Measurements from ENCODE around the gene CFAP77.
"Not testable (repeated sequence)": the region's sequence is repeated elsewhere in the genome, so short reads cannot be mapped to it uniquely, and the experiment has no call there.

Gene CFAP77

DNA sequence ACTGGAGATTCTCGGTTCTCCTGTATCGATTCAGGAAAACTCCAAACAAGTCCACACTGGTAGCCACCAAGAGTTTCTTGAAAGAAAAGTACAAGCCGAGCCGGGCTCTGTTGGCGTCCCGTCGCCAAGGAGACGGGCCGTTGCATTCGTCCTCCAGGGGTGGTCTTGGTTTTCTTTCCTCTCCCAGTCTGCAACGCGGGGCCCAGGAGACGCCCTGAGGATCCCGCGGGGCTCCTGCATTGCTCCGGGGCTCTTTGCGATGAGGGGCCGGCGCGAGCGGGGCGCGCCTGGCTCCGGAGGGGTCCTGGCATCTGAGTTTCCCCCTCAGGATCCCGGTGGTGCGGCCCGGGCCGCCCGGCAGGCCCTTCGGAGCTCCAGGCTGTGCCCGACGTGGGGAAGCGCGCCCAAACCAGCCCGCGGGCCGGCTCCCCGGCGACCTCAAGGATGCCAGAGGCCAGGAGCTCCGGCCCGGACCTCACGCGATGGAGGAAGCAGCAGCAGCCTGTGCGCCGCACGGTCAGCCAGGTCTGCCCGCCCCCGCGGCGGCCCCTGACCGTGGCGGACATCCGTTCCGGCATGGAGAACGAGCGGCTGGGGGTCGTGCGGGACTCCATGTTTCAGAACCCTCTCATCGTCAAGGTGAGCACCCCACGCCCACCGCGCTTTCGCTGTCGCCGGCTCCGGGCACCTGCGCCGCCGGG, at the start of gene CFAP77:
Gene CFAP77 (plus strand): TSS at position 384 of the 701 bp plus-strand sequence. CDS start 61 bp downstream, at position 445.
- no peak for DNase-seq (ENCODE audit: extremely low read depth in 1 of 2, low read depth in 1 of 2)

- DNase-seq (ENCODE audit: extremely low read depth in 1 of 2, low read depth in 1 of 2) = no peak
Observed at GRCh38 chr9:132364068-132364467, 45.9 kb upstream of the CFAP77 start.

- DNase-seq (ENCODE audit: extremely low read depth in 1 of 2, low read depth in 1 of 2) = no peak
Observed at GRCh38 chr9:132365986-132366385, 44.0 kb upstream of the CFAP77 start.

- DNase-seq (ENCODE audit: extremely low read depth in 1 of 2, low read depth in 1 of 2) = no peak
Observed at GRCh38 chr9:132366481-132366880, 43.5 kb upstream of the CFAP77 start.

DNA sequence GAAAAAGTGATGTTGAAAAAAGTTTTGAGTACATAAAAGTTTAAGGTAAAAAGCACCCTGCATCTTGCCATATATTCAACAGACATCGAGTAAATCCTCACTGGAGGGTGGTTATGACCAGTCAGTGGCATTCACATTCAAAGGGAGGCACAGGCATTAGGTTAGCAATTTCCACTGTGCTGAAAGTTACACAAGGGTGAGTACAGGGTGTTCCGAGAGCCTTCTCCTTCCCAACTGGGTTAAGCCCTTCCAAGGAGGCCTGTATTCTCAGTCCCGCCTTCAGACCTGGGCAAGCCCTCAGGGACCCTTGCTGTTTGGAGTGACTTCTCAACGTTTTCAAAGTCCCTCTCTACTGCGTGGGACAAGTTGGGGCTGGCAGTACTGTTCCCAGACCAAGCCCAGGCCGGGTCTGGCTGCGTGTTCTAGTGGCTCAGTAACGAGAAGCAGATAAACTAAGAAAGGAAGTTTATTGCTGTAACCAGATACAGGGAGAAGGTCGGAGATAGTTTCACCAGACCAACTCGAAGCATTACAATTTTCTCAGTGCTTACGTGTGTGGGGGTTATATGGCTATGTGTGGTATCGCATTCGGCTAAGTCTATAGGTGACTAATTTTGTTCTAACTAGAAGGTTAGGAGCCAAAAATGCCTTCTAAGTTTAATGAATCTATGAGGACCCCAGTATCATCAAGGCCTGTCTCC, 42.2 kb upstream of the CFAP77 start:
- no peak for DNase-seq (ENCODE audit: extremely low read depth in 1 of 2, low read depth in 1 of 2)

GRCh38 chr9:132369421-132369820, 40.6 kb upstream of the CFAP77 start:
- no peak for DNase-seq (ENCODE audit: extremely low read depth in 1 of 2, low read depth in 1 of 2)

GRCh38 chr9:132370592-132370991, 39.4 kb upstream of the CFAP77 start:
- no peak for DNase-seq (ENCODE audit: extremely low read depth in 1 of 2, low read depth in 1 of 2)

DNA sequence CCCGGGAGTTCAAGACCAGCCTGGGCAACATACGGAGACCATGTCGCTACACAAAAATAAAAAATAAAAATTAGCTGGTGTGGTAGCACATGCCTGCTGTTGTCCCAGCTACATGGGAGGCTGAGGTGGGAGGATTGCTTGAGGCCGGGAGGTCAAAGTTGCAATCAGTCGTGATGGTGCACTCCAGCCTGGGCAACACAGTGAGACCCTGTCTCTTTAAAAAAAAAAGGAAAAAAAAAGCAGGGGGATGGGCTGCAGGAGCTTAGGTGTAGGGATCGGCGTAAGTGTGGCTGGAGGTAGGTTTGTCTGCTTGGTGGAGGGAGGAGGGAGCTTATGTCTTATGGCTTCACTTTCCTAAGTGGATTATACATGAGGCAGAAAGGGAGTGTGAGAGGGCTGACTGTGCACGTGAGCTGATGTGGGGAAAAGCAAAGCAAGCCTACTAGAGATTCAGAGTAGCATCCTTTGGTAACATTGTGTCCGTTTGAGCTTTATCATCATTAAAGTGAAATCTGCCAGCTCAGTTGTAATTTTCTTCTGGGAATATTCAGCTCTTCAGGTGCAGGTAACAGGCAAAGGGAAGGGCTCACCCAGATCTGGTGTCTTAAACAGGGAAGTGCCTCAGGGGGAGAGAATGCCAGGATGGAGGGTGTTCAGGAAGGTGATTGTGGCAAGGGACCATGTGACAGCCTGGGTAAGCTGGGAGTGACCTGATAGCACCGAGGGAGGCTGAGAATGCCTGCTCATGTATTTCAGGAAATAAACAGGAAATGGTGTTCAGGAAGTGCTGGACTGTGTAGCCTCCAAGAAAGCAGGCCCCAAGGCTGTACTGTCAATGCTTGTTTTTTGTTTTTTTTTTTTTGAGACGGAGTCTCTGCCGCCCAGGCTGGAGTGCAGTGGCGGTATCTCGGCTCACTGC, 37.6 kb upstream of the CFAP77 start:
- DNase-seq (ENCODE audit: extremely low read depth in 1 of 2, low read depth in 1 of 2) = no peak

GRCh38 chr9:132377769-132378168, 32.2 kb upstream of the CFAP77 start:
- not testable (repeated sequence) for DNase-seq (ENCODE audit: extremely low read depth in 1 of 2, low read depth in 1 of 2)

DNA sequence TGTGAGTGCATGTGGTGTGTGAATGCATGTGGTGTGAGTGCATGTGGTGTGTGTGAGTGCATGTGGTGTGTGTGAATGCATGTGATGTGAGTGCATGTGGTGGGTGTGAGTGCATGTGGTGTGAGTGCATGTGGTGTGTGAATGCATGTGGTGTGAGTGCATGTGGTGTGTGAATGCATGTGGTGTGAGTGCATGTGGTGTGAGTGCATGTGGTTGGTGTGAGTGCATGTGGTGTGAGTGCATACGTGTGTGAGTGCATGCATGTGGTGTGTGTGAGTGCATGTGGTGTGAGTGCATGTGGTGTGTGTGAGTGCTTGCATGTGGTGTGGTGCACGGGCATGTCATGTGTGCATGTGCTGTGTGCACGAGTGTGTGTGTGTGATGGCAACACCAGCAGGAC, 31.6 kb upstream of the CFAP77 start:
- DNase-seq (ENCODE audit: extremely low read depth in 1 of 2, low read depth in 1 of 2) = not testable (repeated sequence)

- DNase-seq (ENCODE audit: extremely low read depth in 1 of 2, low read depth in 1 of 2) = no peak
Observed at GRCh38 chr9:132381966-132382541, 28.0 kb upstream of the CFAP77 start.

DNA sequence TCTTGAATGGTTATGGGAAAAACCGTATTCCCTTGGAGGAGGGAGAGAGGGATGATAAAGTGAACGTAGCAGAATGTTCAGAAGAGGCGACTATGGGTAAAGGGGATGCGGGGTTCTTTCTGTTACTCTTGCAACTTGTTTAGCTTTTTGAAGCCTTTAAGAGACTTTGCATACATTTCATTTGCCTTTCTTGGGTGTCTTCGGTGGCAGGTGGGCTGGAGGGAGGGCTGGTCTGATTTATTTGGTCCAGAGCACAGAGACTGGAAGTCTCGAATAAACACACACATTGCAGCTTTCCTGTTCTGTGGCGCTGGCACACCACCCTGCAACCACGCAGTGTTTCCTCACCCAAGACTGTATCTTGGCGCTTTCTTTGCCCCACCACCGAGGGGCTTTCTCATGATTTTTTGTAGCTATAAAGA, 26.5 kb upstream of the CFAP77 start:
- no peak for DNase-seq (ENCODE audit: extremely low read depth in 1 of 2, low read depth in 1 of 2)

DNA sequence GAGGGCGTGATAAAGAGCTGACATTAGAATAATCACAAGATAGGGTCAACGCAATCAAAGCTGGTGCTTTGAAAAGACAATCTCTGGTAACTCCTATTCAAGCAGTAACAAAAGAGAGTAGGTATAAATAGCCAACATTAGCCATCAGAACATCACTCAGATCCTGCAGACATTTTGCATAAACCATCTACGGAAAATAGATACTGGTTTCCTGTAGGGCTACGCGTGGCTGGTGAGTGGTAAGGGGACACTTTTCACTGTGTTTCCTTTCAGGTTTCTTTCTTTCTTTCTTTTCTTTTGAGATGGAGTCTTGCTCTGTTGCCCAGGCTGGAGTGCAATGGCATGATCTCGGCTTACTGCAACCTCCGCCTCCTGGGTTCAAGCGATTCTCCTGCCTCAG, 25.6 kb upstream of the CFAP77 start:
- DNase-seq (ENCODE audit: extremely low read depth in 1 of 2, low read depth in 1 of 2) = no peak

DNA sequence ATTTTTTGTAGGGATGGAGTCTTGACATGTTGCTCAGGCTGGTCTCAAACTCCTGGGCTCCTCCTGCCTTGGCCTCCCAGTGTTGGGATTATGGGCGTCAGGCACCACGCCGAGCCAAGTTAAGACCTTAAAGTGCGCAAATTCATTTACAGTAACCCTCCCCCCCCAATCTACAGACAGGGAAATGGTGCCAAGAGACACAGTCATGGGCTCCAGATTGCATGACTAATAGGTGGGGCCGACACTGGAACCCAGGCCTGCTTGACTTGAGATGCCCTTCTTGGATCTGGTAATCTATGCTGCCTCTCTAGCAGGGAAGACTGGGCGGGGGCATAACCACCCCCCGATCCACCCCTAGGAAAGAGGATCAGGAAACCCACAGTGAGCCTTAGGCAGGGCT, 22.9 kb upstream of the CFAP77 start:
- DNase-seq (ENCODE audit: extremely low read depth in 1 of 2, low read depth in 1 of 2) = no peak

DNA sequence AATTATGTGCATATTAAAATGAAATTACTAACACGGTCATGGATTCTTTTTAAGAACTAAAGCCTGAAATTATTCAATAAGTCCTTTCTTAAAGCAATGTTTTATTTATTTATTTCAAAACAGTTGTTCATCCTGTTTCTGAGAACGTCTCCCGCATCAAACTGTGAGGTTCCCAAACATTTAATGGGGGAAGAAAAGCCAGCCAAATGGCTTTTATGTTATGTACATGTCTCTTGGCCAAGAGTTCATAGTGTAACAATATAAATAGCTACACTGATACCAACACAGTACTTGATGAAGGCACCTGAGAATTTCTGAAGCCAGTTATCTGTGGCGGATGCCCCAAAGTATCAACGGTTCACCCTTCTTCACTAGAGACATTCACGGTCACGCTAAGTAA, 19.0 kb upstream of the CFAP77 start:
- DNase-seq (ENCODE audit: extremely low read depth in 1 of 2, low read depth in 1 of 2) = no peak

- no peak for DNase-seq (ENCODE audit: extremely low read depth in 1 of 2, low read depth in 1 of 2)
Observed at GRCh38 chr9:132391449-132391848, 18.6 kb upstream of the CFAP77 start.

DNA sequence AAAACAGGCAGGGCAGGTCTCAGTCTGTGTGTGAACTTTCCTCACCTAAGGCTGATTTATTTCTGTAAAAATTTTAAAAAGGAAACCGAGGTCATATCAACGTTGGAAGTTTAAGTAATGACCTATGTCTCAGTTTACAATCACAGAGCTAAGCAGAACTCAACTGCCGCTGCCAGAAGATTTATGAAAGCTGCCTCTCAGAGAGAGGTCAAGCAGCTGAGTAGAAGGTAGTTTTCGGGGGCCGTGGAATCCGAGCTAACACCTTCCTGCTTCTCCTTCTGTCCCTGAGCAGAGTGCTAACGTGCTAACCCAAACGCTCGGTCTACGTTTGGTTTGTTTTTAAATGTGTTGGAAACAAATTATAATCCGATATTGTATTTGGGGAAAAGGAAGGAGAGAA, 14.5 kb upstream of the CFAP77 start:
- no peak for DNase-seq (ENCODE audit: extremely low read depth in 1 of 2, low read depth in 1 of 2)

GRCh38 chr9:132401824-132402223, 8.2 kb upstream of the CFAP77 start:
- no peak for DNase-seq (ENCODE audit: extremely low read depth in 1 of 2, low read depth in 1 of 2)

- no peak for DNase-seq (ENCODE audit: extremely low read depth in 1 of 2, low read depth in 1 of 2)
Observed at GRCh38 chr9:132404228-132404881, 5.7 kb upstream of the CFAP77 start.

- DNase-seq (ENCODE audit: extremely low read depth in 1 of 2, low read depth in 1 of 2) = peak; percentile 85 to 90
Observed at GRCh38 chr9:132406554-132407122, 3.4 kb upstream of the CFAP77 start, which contains the start of gene TTF1. TSS of gene TTF1 (minus strand) at chr9:132406840. CDS start at chr9:132402821, 4,019 bp downstream.
